Osteoblast (primary cell): Measurements from ENCODE around the gene PLXNA4. TPM values are rescaled to one million over a fixed set of nuclear protein-coding genes. Genes with fewer than 3 reads are reported as not detected.

ENCODE experiments used
- DNase-seq: peaks from one replicate; pipeline ENCODE4 v3.0.0; 2011; ENCODE audit warnings: low spot score, mixed read lengths; ENCODE audit not compliant: insufficient read length; ENCODE audit errors: missing footprints
- H2AFZ ChIP-seq: 2 replicates; pipeline ENCODE4 v1.6.0; 2011; ENCODE audit warnings: mild to moderate bottlenecking, low read length
- H3K27ac ChIP-seq: 2 replicates; pipeline ENCODE4 v1.5.1; 2011; ENCODE audit warnings: mild to moderate bottlenecking, low read depth, low read length, moderate library complexity
- H3K27me3 ChIP-seq: 2 replicates; pipeline ENCODE4 v1.6.0; 2012; ENCODE audit warnings: mild to moderate bottlenecking, control low read depth, inconsistent platforms, low read length, moderate library complexity; ENCODE audit not compliant: insufficient read depth
- H3K36me3 ChIP-seq: 2 replicates; pipeline ENCODE4 v1.5.1; 2011; ENCODE audit warnings: mild to moderate bottlenecking, low read length, control low read depth, moderate library complexity; ENCODE audit not compliant: insufficient read depth
- H3K4me1 ChIP-seq: 2 replicates; pipeline ENCODE4 v1.5.1; 2011; ENCODE audit warnings: mild to moderate bottlenecking, low read length, control low read depth, moderate library complexity; ENCODE audit not compliant: insufficient read depth
- H3K4me2 ChIP-seq: 2 replicates; pipeline ENCODE4 v1.6.0; 2011; ENCODE audit warnings: mild to moderate bottlenecking, low read length; ENCODE audit not compliant: insufficient read depth
- H3K4me3 ChIP-seq: fragments of 200-600 bp; sonication (generic); 3 replicates; pipeline ENCODE4 v1.5.1; 2012; ENCODE audit warnings: mild to moderate bottlenecking, low read length, inconsistent platforms; ENCODE audit not compliant: insufficient read depth
- H3K79me2 ChIP-seq: 2 replicates; pipeline ENCODE4 v1.6.0; 2012; ENCODE audit warnings: mild to moderate bottlenecking, low read length, control low read depth, inconsistent platforms; ENCODE audit not compliant: insufficient read depth
- H3K9me3 ChIP-seq: 2 replicates; pipeline ENCODE4 v1.5.1; 2011; ENCODE audit warnings: low read depth, low read length, control low read depth
- H4K20me1 ChIP-seq: 2 replicates; pipeline ENCODE4 v1.6.0; 2012; ENCODE audit warnings: mild to moderate bottlenecking, low read length, control low read depth; ENCODE audit not compliant: insufficient read depth
- CTCF ChIP-seq: IDR thresholded peaks from 2 replicates; pipeline ENCODE4 v1.5.1; 2011; ENCODE audit warnings: mild to moderate bottlenecking, low read depth, low read length, moderate library complexity; ENCODE audit errors: extremely low read depth
- total RNA-seq: library from RNA; depleted of rRNA; stranded (reverse); fragments of >200 nt; gene quantifications from 2 replicates; pipeline ENCODE4 v1.2.3, GENCODE V29; 2012

The PLXNA4 gene
- total RNA-seq, 1 donor = 4.3 TPM

GRCh38 chr7:132125872-132126595, 450.2 kb downstream of the PLXNA4 start:
- H2AFZ ChIP-seq = no peak overlapping the region
- no peaks in the 10 kb centered on the region for H3K36me3 ChIP-seq
- TF ChIP-seq CTCF = no peak
- no peak overlapping the region for H3K27ac ChIP-seq
- H3K4me2 ChIP-seq = no peak overlapping the region
- DNase-seq = no peak
- no peak overlapping the region for H3K4me3 ChIP-seq
- no peaks in the 10 kb centered on the region for H3K79me2 ChIP-seq
- peaks cover 8% of the 10 kb centered on the region for H3K27me3 ChIP-seq
- H3K4me1 ChIP-seq = no peaks in the 10 kb centered on the region
- H3K9me3 ChIP-seq = no peaks in the 10 kb centered on the region
- no peaks in the 10 kb centered on the region for H4K20me1 ChIP-seq

GRCh38 chr7:132125096-132125495, 451.2 kb downstream of the PLXNA4 start:
- Histone ChIP-seq H3K4me2 (no peak overlapping the region), H3K4me3 (no peak overlapping the region), H3K4me1 (no peaks in the 10 kb centered on the region), H3K9me3 (no peaks in the 10 kb centered on the region), H3K27ac (no peak overlapping the region), H3K36me3 (no peaks in the 10 kb centered on the region), H2AFZ (no peak overlapping the region), H3K79me2 (no peaks in the 10 kb centered on the region), H4K20me1 (no peaks in the 10 kb centered on the region), H3K27me3 (peaks cover 8% of the 10 kb centered on the region)
- TF ChIP-seq CTCF = no peak
- DNase-seq = no peak

GRCh38 chr7:132124575-132124974, 451.7 kb downstream of the PLXNA4 start:
- no peaks in the 10 kb centered on the region for H3K9me3 ChIP-seq

GRCh38 chr7:132123773-132124172, 452.5 kb downstream of the PLXNA4 start:
- H4K20me1 ChIP-seq = no peaks in the 10 kb centered on the region
- DNase-seq = no peak
- H2AFZ ChIP-seq = no peak overlapping the region

More at GRCh38 chr7:132124575-132124974, 451.7 kb downstream of the PLXNA4 start:
- H4K20me1 ChIP-seq = no peaks in the 10 kb centered on the region
- TF ChIP-seq CTCF = no peak
- no peaks in the 10 kb centered on the region for H3K4me1 ChIP-seq
- H3K4me3 ChIP-seq = no peak overlapping the region
- H3K79me2 ChIP-seq = no peaks in the 10 kb centered on the region
- no peaks in the 10 kb centered on the region for H3K36me3 ChIP-seq
- H3K4me2 ChIP-seq = no peak overlapping the region
- no peak overlapping the region for H3K27ac ChIP-seq
- peaks cover 8% of the 10 kb centered on the region for H3K27me3 ChIP-seq
- no peak for DNase-seq
- no peak overlapping the region for H2AFZ ChIP-seq

More at GRCh38 chr7:132123773-132124172, 452.5 kb downstream of the PLXNA4 start:
- no peak overlapping the region for H3K4me2 ChIP-seq
- H3K9me3 ChIP-seq = no peaks in the 10 kb centered on the region
- no peaks in the 10 kb centered on the region for H3K79me2 ChIP-seq
- no peaks in the 10 kb centered on the region for H3K4me1 ChIP-seq
- no peaks in the 10 kb centered on the region for H3K36me3 ChIP-seq
- H3K27ac ChIP-seq = no peak overlapping the region
- no peak overlapping the region for H3K4me3 ChIP-seq
- no peak for TF ChIP-seq CTCF
- peaks cover 11% of the 10 kb centered on the region for H3K27me3 ChIP-seq
